HepG2 (cell line): ENCODE data around the gene JDP2. TPM values are rescaled to one million over a fixed set of nuclear protein-coding genes. Genes with fewer than 3 reads are reported as not detected.

Source experiments
- KAT2B ChIP-seq: fragments of 150-350 bp; IDR thresholded peaks from 2 replicates; pipeline ENCODE4 v1.6.1; 2014; ENCODE audit warnings: low read depth, low read length, borderline replicate concordance
- MZF1 ChIP-seq: sonication (generic); formaldehyde crosslinking; IDR thresholded peaks from 2 replicates; pipeline ENCODE4 v1.8.1; 2023; ENCODE audit warnings: mild to moderate bottlenecking, missing genetic modification reagents, borderline replicate concordance
- PRMT3 ChIP-seq: sonication (generic); formaldehyde crosslinking; IDR thresholded peaks from 2 replicates; pipeline ENCODE4 v1.8.1; 2022; ENCODE audit warnings: low read depth, mild to moderate bottlenecking, moderate library complexity, missing genetic modification reagents, borderline replicate concordance
- YEATS2 ChIP-seq: sonication (generic); formaldehyde crosslinking; IDR thresholded peaks from 2 replicates; pipeline ENCODE4 v1.4.0; 2020; ENCODE audit warnings: missing genetic modification reagents, borderline replicate concordance
- ZFP82 ChIP-seq: sonication (generic); formaldehyde crosslinking; IDR thresholded peaks from 2 replicates; pipeline ENCODE4 v1.5.1; 2020; ENCODE audit warnings: mild to moderate bottlenecking, missing genetic modification reagents, borderline replicate concordance
- ZNF788 ChIP-seq: sonication (generic); formaldehyde crosslinking; IDR thresholded peaks from 2 replicates; pipeline ENCODE4 v1.5.0; 2020; ENCODE audit warnings: mild to moderate bottlenecking, missing genetic modification reagents, borderline replicate concordance
- polyA plus RNA-seq, 8 experiments: library from polyadenylated mRNA; depleted of rRNA in 3 of 8; stranded (reverse) in 7 of 8; unstranded in 1 of 8; fragments of >200 nt; fragmentation: Illumina TruSeq in 4 of 8; extraction: Trizol in 4 of 8; gene quantifications; 2 replicates each; pipeline versions ENCODE4 v1.2.1 to v1.2.3, GENCODE V29; 2011 to 2016; ENCODE audit warnings: low read depth in 4 of 8, missing spikeins in 1 of 8, mixed read lengths in 1 of 8; ENCODE audit not compliant: insufficient read depth in 1 of 8
- total RNA-seq, 5 experiments: library from RNA; depleted of rRNA; stranded (reverse); fragments of >200 nt; fragmentation: Illumina TruSeq; extraction: Trizol; gene quantifications; 2 replicates each; pipeline ENCODE4 v1.2.3, GENCODE V29; 2016; ENCODE audit warnings: low read depth in 1 of 5
- TF ChIP-seq, protein P1 (sequence below): IDR thresholded peaks from 2 replicates; pipeline ENCODE4 v1.4.0; 2020; ENCODE audit warnings: mild to moderate bottlenecking, missing genetic modification reagents
- TF ChIP-seq, protein P2 (sequence below): IDR thresholded peaks from 2 replicates; pipeline ENCODE4 v1.6.1; 2016; ENCODE audit warnings: low read depth, missing genetic modification reagents, missing compliant biosample characterization
- TF ChIP-seq, protein P3 (sequence below): sonication (generic); formaldehyde crosslinking; IDR thresholded peaks from 2 replicates; pipeline ENCODE4 v1.5.0; 2020; ENCODE audit warnings: mild to moderate bottlenecking, missing genetic modification reagents, moderate library complexity
- TF ChIP-seq, protein P4 (sequence below): sonication (generic); formaldehyde crosslinking; IDR thresholded peaks from 2 replicates; pipeline ENCODE4 v1.4.0; 2020; ENCODE audit warnings: mild to moderate bottlenecking, low read depth, missing genetic modification reagents
- TF ChIP-seq, protein P5 (sequence below): sonication (generic); formaldehyde crosslinking; IDR thresholded peaks from 2 replicates; pipeline ENCODE4 v1.5.1; 2020; ENCODE audit warnings: missing genetic modification reagents, mild to moderate bottlenecking, borderline replicate concordance

The JDP2 gene
- total and polyA plus RNA-seq, 2 of the 13 experiments (the other 11 are each of a cell fraction or from before 2014, with no cell fraction given), result 8.0 to 8.9 TPM

DNA sequence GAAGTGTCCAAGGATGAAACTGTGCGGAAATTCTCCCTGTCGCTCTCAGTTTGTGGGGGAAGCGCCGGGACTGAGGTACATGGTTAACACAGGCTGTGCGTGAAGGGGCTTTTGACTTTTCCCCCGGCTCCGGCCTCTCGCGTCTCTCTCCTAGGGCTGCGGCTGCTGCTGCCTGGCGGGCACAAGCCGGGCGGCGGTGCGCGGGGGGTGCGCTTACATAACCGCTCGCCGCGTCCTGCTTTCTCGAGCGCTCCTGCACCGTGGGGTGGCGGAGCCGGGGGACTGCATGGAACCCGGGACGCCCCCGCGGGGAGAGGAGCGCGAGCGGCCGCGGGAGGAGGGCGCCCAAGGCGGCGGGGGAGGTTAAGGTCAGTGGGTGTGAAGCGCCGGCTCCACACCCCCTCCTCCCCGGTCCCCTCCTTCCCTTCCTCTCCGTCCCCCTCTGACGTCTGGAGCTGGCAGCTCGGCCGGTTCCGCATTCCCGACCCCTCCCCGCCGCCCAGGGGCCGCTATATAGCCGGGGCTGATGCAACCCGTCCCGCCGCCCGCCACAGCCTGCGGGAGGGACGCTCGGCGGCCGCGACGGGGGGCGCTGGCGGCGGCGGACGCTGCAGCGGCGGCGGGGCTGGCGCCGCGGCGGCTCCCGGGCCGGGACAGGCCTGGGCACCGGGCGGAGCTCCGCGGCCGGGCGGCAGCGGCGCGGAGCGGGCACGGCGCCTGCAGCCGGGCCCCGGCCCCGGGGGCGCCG lies at the start of gene JDP2 (continued):
- TF ChIP-seq, protein P1, sequence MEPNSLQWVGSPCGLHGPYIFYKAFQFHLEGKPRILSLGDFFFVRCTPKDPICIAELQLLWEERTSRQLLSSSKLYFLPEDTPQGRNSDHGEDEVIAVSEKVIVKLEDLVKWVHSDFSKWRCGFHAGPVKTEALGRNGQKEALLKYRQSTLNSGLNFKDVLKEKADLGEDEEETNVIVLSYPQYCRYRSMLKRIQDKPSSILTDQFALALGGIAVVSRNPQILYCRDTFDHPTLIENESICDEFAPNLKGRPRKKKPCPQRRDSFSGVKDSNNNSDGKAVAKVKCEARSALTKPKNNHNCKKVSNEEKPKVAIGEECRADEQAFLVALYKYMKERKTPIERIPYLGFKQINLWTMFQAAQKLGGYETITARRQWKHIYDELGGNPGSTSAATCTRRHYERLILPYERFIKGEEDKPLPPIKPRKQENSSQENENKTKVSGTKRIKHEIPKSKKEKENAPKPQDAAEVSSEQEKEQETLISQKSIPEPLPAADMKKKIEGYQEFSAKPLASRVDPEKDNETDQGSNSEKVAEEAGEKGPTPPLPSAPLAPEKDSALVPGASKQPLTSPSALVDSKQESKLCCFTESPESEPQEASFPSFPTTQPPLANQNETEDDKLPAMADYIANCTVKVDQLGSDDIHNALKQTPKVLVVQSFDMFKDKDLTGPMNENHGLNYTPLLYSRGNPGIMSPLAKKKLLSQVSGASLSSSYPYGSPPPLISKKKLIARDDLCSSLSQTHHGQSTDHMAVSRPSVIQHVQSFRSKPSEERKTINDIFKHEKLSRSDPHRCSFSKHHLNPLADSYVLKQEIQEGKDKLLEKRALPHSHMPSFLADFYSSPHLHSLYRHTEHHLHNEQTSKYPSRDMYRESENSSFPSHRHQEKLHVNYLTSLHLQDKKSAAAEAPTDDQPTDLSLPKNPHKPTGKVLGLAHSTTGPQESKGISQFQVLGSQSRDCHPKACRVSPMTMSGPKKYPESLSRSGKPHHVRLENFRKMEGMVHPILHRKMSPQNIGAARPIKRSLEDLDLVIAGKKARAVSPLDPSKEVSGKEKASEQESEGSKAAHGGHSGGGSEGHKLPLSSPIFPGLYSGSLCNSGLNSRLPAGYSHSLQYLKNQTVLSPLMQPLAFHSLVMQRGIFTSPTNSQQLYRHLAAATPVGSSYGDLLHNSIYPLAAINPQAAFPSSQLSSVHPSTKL (CRISPR knock-in tag), result peak; percentile 62; the same call in 1 of the 2 replicates
- no peak for TF ChIP-seq MZF1 (CRISPR knock-in tag)
- TF ChIP-seq ZFP82, result no peak
- no peak for TF ChIP-seq KAT2B
- TF ChIP-seq, protein P2, sequence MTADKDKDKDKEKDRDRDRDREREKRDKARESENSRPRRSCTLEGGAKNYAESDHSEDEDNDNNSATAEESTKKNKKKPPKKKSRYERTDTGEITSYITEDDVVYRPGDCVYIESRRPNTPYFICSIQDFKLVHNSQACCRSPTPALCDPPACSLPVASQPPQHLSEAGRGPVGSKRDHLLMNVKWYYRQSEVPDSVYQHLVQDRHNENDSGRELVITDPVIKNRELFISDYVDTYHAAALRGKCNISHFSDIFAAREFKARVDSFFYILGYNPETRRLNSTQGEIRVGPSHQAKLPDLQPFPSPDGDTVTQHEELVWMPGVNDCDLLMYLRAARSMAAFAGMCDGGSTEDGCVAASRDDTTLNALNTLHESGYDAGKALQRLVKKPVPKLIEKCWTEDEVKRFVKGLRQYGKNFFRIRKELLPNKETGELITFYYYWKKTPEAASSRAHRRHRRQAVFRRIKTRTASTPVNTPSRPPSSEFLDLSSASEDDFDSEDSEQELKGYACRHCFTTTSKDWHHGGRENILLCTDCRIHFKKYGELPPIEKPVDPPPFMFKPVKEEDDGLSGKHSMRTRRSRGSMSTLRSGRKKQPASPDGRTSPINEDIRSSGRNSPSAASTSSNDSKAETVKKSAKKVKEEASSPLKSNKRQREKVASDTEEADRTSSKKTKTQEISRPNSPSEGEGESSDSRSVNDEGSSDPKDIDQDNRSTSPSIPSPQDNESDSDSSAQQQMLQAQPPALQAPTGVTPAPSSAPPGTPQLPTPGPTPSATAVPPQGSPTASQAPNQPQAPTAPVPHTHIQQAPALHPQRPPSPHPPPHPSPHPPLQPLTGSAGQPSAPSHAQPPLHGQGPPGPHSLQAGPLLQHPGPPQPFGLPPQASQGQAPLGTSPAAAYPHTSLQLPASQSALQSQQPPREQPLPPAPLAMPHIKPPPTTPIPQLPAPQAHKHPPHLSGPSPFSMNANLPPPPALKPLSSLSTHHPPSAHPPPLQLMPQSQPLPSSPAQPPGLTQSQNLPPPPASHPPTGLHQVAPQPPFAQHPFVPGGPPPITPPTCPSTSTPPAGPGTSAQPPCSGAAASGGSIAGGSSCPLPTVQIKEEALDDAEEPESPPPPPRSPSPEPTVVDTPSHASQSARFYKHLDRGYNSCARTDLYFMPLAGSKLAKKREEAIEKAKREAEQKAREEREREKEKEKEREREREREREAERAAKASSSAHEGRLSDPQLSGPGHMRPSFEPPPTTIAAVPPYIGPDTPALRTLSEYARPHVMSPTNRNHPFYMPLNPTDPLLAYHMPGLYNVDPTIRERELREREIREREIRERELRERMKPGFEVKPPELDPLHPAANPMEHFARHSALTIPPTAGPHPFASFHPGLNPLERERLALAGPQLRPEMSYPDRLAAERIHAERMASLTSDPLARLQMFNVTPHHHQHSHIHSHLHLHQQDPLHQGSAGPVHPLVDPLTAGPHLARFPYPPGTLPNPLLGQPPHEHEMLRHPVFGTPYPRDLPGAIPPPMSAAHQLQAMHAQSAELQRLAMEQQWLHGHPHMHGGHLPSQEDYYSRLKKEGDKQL (CRISPR knock-in tag), result 0 out of 2 replicates have a peak, but pooled peaks have one; percentile 30
- TF ChIP-seq, protein P3, sequence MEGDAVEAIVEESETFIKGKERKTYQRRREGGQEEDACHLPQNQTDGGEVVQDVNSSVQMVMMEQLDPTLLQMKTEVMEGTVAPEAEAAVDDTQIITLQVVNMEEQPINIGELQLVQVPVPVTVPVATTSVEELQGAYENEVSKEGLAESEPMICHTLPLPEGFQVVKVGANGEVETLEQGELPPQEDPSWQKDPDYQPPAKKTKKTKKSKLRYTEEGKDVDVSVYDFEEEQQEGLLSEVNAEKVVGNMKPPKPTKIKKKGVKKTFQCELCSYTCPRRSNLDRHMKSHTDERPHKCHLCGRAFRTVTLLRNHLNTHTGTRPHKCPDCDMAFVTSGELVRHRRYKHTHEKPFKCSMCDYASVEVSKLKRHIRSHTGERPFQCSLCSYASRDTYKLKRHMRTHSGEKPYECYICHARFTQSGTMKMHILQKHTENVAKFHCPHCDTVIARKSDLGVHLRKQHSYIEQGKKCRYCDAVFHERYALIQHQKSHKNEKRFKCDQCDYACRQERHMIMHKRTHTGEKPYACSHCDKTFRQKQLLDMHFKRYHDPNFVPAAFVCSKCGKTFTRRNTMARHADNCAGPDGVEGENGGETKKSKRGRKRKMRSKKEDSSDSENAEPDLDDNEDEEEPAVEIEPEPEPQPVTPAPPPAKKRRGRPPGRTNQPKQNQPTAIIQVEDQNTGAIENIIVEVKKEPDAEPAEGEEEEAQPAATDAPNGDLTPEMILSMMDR (CRISPR knock-in tag), result peak; percentile 17; the same call in 1 of the 2 replicates
- no peak for TF ChIP-seq PRMT3 (CRISPR knock-in tag)
- TF ChIP-seq YEATS2, result no peak
- TF ChIP-seq, protein P4, sequence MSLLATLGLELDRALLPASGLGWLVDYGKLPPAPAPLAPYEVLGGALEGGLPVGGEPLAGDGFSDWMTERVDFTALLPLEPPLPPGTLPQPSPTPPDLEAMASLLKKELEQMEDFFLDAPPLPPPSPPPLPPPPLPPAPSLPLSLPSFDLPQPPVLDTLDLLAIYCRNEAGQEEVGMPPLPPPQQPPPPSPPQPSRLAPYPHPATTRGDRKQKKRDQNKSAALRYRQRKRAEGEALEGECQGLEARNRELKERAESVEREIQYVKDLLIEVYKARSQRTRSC (CRISPR knock-in tag), result no peak
- TF ChIP-seq, protein P5, sequence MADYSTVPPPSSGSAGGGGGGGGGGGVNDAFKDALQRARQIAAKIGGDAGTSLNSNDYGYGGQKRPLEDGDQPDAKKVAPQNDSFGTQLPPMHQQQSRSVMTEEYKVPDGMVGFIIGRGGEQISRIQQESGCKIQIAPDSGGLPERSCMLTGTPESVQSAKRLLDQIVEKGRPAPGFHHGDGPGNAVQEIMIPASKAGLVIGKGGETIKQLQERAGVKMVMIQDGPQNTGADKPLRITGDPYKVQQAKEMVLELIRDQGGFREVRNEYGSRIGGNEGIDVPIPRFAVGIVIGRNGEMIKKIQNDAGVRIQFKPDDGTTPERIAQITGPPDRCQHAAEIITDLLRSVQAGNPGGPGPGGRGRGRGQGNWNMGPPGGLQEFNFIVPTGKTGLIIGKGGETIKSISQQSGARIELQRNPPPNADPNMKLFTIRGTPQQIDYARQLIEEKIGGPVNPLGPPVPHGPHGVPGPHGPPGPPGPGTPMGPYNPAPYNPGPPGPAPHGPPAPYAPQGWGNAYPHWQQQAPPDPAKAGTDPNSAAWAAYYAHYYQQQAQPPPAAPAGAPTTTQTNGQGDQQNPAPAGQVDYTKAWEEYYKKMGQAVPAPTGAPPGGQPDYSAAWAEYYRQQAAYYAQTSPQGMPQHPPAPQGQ (CRISPR knock-in tag), result no peak
- peak; percentile 45; the same call in 1 of the 2 replicates for TF ChIP-seq ZNF788
